Measurements from ENCODE around the gene VIT.
"Not testable (repeated sequence)": the region's sequence is repeated elsewhere in the genome, so short reads cannot be mapped to it uniquely, and the experiment has no call there.

The VIT gene

DNA sequence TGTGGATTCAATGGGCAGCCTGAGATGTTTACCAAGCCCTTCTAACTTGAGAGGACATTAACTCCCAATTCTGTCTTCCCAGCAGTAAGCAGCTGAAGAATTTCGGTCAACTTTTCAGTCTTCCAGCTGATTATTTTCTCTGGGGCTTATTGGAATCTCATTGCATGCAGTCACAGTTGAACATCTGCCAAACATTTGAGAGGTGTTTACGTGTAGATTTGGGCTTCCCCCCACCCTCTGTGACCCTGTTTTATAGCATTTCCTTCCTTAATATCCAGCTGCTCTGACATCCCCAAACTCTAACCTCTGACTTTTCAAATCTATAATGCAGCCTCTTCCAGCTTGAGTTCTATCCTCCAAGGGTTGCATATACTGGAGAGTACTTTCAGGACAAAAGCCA, 16.5 kb upstream of the VIT start:
- TF ChIP-seq POLR2A (IDR thresholded peaks at IDR 0.05; ENCODE audit: low read depth, low read length), result no peak
- TF ChIP-seq POLR2AphosphoS5 (IDR thresholded peaks at IDR 0.05; ENCODE audit: low read depth, low read length), result no peak
- TF ChIP-seq TAF1 (IDR thresholded peaks at IDR 0.05; ENCODE audit: borderline replicate concordance, low read depth, low read length), result no peak
- FAIRE-seq, result no peak

GRCh38 chr2:36682562-36682961, 13.9 kb upstream of the VIT start:
- TF ChIP-seq POLR2A (IDR thresholded peaks at IDR 0.05; ENCODE audit: low read depth, low read length), result no peak
- DNase-seq (ENCODE audit: insufficient read length), result no peak
- FAIRE-seq, result no peak

More for the DNA sequence above, 16.5 kb upstream of the VIT start:
- no peak for DNase-seq (ENCODE audit: insufficient read length)

DNA sequence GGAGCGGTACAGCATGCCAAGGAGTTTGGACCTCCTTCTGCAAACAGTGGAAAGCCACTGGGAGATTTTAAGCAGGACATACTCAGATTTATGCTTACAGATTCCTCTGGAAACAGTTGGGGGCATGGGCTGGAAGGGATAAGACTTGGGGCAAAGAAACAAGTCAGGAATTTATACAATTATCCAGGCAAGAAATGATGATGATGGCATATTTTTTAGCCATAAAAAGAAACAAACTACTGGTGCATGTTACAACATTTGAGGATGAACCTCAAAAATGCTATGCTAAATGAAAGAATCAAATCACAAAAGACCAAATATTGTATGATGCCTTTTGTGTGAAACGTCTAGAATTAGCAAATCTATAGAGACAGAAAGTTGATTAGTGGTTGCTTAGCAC, 13.5 kb upstream of the VIT start:
- FAIRE-seq (no peak), DNase-seq (ENCODE audit: insufficient read length) (no peak)
- TF ChIP-seq TAF1 (IDR thresholded peaks at IDR 0.05; ENCODE audit: borderline replicate concordance, low read depth, low read length), result no peak
- no peak for TF ChIP-seq POLR2AphosphoS5 (IDR thresholded peaks at IDR 0.05; ENCODE audit: low read depth, low read length)
- TF ChIP-seq POLR2A (IDR thresholded peaks at IDR 0.05; ENCODE audit: low read depth, low read length), result no peak

DNA sequence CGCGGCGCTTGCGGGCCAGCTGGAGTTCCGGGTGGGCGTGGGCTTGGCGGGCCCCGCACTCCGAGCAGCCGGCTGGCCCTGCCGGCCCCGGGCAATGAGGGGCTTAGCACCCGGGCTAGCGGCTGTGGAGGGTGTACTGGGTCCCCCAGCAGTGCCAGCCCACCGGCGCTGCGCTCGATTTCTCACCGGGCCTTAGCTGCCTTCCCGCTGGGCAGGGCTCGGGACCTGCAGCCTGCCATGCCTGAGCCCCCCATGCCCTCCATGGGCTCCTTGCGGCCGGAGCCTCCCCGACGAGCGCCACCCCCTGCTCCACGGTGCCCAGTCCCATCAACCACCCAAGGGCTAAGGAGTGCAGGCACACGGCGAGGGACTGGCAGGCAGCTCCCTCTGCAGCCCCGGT, 8.2 kb upstream of the VIT start:
- not testable (repeated sequence) for FAIRE-seq; DNase-seq (ENCODE audit: insufficient read length)

DNA sequence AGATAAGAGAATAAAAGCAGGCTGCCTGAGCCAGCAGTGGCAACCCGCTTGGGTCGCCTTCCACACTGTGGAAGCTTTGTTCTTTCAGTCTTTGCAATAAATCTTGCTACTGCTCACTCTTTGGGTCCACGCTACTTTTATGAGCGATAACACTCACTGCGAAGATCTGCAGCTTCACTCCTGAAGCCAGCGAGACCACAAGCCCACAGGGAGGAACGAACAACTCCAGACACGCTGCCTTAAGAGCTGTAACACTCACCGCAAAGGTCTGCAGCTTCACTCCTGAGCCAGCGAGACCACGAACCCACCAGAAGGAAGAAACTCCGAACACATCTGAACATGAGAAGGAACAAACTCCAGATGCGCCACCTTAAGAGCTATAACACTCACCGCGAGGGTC, 7.5 kb upstream of the VIT start:
- not testable (repeated sequence) for FAIRE-seq; DNase-seq (ENCODE audit: insufficient read length)

DNA sequence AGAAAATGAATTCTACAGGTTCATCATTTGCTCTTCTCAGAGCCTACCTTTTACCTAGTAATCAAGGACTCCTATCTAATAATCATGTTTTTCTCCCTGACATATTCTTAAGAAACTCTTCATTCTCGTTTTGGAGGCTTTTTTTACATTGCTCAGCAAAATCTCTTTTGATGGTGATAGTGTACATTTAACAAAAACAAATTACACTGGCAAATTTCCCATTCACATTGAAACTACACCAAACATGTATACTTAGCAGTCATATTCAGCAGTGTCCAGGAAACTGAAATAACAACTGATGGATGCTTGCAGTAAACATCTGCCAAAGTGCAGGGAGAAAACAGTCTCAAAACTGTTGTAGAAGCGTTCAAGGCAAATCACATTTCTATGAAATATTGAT, 4.4 kb upstream of the VIT start:
- no peak for DNase-seq (ENCODE audit: insufficient read length)
- FAIRE-seq, result no peak
- TF ChIP-seq TAF1 (IDR thresholded peaks at IDR 0.05; ENCODE audit: borderline replicate concordance, low read depth, low read length) (no peak), POLR2AphosphoS5 (IDR thresholded peaks at IDR 0.05; ENCODE audit: low read depth, low read length) (no peak), POLR2A (IDR thresholded peaks at IDR 0.05; ENCODE audit: low read depth, low read length) (no peak)

- DNase-seq (ENCODE audit: insufficient read length) (no peak), FAIRE-seq (no peak)
- TF ChIP-seq TAF1 (IDR thresholded peaks at IDR 0.05; ENCODE audit: borderline replicate concordance, low read depth, low read length), result no peak
- no peak for TF ChIP-seq POLR2AphosphoS5 (IDR thresholded peaks at IDR 0.05; ENCODE audit: low read depth, low read length)
- no peak for TF ChIP-seq POLR2A (IDR thresholded peaks at IDR 0.05; ENCODE audit: low read depth, low read length)
Observed at GRCh38 chr2:36693825-36694224, 2.7 kb upstream of the VIT start.

- DNase-seq (ENCODE audit: insufficient read length) (no peak), FAIRE-seq (peak; percentile 9)
- TF ChIP-seq POLR2AphosphoS5 (IDR thresholded peaks at IDR 0.05; ENCODE audit: low read depth, low read length) (no peak), TAF1 (IDR thresholded peaks at IDR 0.05; ENCODE audit: borderline replicate concordance, low read depth, low read length) (no peak), POLR2A (IDR thresholded peaks at IDR 0.05; ENCODE audit: low read depth, low read length) (no peak)
Observed at GRCh38 chr2:36695746-36696415, 626 bp upstream of the VIT start.

DNA sequence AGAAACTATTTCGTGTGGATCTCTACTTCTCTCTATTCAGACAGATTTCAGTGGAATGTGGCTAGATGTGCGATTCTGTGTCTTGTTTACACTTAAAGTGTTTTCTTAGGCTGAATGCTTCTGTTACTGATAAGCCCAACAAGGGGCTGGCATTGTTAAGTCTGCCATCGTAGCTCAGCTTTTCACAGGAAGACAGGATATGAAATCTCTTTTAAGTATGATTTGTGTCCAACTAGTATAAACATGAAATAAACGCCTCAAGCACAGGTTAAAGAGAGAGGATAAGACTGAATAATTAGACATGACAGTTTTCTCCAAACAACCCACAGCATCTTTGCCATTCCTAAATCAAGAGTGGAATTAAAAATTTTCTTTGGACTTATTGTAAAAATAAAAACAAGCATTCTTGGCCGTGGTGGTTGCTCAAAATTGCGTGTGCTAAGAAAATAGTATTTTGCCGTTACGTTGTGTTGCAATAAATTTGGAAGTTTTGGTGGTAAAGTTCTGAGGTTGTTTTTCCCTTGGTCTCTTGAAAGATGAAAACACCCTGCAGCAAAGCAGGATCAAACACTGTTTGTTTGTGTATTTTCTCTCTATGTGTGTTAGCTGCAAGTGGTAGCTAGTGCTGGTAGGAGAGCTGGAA, 1.0 kb downstream of the VIT start:
- FAIRE-seq, result peak; percentile 72
- TF ChIP-seq POLR2AphosphoS5 (IDR thresholded peaks at IDR 0.05; ENCODE audit: low read depth, low read length) (no peak), POLR2A (IDR thresholded peaks at IDR 0.05; ENCODE audit: low read depth, low read length) (no peak), TAF1 (IDR thresholded peaks at IDR 0.05; ENCODE audit: borderline replicate concordance, low read depth, low read length) (no peak)
- DNase-seq (ENCODE audit: insufficient read length), result no peak

DNA sequence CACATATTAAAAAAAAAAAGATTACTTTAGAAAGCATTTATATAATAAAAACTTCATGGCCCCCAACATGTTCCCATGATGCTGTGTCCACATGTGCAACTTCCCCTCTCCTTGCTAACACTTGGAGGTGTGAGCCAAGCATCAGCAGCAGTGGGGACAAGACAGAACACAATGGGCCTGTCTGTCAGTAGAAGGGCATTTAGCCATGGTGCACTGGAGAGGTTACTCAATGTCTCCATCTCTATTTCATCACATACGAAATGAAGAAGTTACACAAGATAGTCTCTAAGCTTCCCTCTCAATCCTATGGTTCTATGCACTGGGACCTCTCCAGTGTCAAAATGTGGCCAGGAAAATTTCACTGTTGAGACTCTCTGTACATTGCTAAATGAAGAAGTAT, 2.5 kb downstream of the VIT start:
- no peak for DNase-seq (ENCODE audit: insufficient read length)
- TF ChIP-seq TAF1 (IDR thresholded peaks at IDR 0.05; ENCODE audit: borderline replicate concordance, low read depth, low read length), result no peak
- no peak for TF ChIP-seq POLR2AphosphoS5 (IDR thresholded peaks at IDR 0.05; ENCODE audit: low read depth, low read length)
- no peak for TF ChIP-seq POLR2A (IDR thresholded peaks at IDR 0.05; ENCODE audit: low read depth, low read length)

DNA sequence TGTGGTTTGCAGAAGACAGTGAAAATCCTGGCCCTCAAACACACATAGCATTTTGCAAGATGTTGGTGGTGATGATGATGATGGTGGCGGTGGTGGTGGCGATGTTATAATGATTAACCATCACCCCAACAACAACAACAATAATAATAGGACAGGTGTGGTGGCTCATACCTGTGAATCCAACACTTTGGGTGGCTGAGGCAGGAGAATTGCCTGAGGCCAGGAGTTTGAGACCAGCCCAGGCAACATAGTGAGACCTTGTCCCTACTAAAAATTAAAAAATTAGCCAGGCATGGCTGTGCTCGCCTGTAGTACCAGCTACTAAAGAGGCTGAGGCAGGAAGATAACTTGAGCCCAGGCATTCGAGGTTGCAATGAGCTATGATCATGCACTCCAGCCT, 3.8 kb downstream of the VIT start:
- DNase-seq (ENCODE audit: insufficient read length) (no peak), FAIRE-seq (no peak)
- no peak for TF ChIP-seq POLR2AphosphoS5 (IDR thresholded peaks at IDR 0.05; ENCODE audit: low read depth, low read length)
- no peak for TF ChIP-seq POLR2A (IDR thresholded peaks at IDR 0.05; ENCODE audit: low read depth, low read length)
- TF ChIP-seq TAF1 (IDR thresholded peaks at IDR 0.05; ENCODE audit: borderline replicate concordance, low read depth, low read length), result no peak

More for the DNA sequence above, 2.5 kb downstream of the VIT start:
- FAIRE-seq, result no peak

- DNase-seq (ENCODE audit: insufficient read length), result no peak
- FAIRE-seq, result no peak
- TF ChIP-seq POLR2AphosphoS5 (IDR thresholded peaks at IDR 0.05; ENCODE audit: low read depth, low read length) (no peak), POLR2A (IDR thresholded peaks at IDR 0.05; ENCODE audit: low read depth, low read length) (no peak), TAF1 (IDR thresholded peaks at IDR 0.05; ENCODE audit: borderline replicate concordance, low read depth, low read length) (no peak)
Observed at GRCh38 chr2:36701391-36701795, 4.9 kb downstream of the VIT start.

DNA sequence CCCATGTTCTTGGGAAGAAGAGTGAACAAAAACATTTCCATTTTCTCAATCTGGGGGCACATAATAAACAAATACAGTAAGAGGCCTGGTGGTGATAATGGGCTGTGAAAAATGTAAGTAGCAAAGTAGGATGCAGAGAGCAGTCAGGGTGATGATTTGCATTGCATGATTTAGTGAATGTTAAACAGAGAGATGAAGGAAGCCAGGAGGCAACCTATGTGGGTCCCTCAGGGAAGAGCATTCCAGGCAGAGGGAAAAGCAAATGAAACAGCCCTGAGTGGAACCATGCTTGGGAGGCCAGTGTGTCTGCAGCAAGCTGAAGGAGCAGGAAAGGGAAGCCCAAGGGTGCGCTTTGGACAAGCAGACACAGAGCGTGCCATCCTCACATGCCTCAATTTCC, 5.4 kb downstream of the VIT start:
- FAIRE-seq, result no peak
- no peak for DNase-seq (ENCODE audit: insufficient read length)
- TF ChIP-seq TAF1 (IDR thresholded peaks at IDR 0.05; ENCODE audit: borderline replicate concordance, low read depth, low read length), result no peak
- no peak for TF ChIP-seq POLR2A (IDR thresholded peaks at IDR 0.05; ENCODE audit: low read depth, low read length)
